T1000 (cell line): ENCODE data around the gene MTRR.
"Not testable (repeated sequence)": the region's sequence is repeated elsewhere in the genome, so short reads cannot be mapped to it uniquely, and the experiment has no call there.

ENCODE experiments used
- DNase-seq: peaks from one replicate; lab custom pipeline; 2025; ENCODE audit warnings: mixed read lengths; lab: John Stamatoyannopoulos, UW

The MTRR gene

GRCh38 chr5:7897014-7897600 is 28.2 kb downstream of the MTRR start:
- no peak for DNase-seq

GRCh38 chr5:7902201-7902600 is 33.3 kb downstream of the MTRR start:
- no peak for DNase-seq

GRCh38 chr5:7902666-7903625 is 34.0 kb downstream of the MTRR start:
- no peak for DNase-seq

- DNase-seq: no peak
Observed at GRCh38 chr5:7904170-7904569, 35.2 kb downstream of the MTRR start.

- no peak for DNase-seq
Observed at GRCh38 chr5:7907612-7908011, 38.7 kb downstream of the MTRR start.

GRCh38 chr5:7908317-7908716 is 39.4 kb downstream of the MTRR start:
- no peak for DNase-seq

GRCh38 chr5:7910738-7911428 is 41.9 kb downstream of the MTRR start:
- DNase-seq: no peak

GRCh38 chr5:7911429-7911771 is 42.5 kb downstream of the MTRR start:
- DNase-seq: not testable (repeated sequence)

- DNase-seq: no peak
Observed at GRCh38 chr5:7916171-7916804, 47.3 kb downstream of the MTRR start.

- DNase-seq: no peak
Observed at GRCh38 chr5:7917130-7918123, 48.5 kb downstream of the MTRR start.

GRCh38 chr5:7925961-7926695 is 57.2 kb downstream of the MTRR start:
- peak; percentile 58 for DNase-seq

GRCh38 chr5:7926720-7927119 is 57.8 kb downstream of the MTRR start:
- no peak for DNase-seq

- DNase-seq: peak; percentile 5
Observed at GRCh38 chr5:7927466-7928375, 58.8 kb downstream of the MTRR start.

- DNase-seq: no peak
Observed at GRCh38 chr5:7930011-7930410, 61.1 kb downstream of the MTRR start.

- no peak for DNase-seq
Observed at GRCh38 chr5:7941692-7942091, 72.7 kb downstream of the MTRR start.

GRCh38 chr5:7947301-7947700 is 78.4 kb downstream of the MTRR start:
- no peak for DNase-seq
